GM12892 (cell line): ENCODE data around the gene PNLIPRP2.

Experiments used
- DNase-seq: peaks from one replicate; pipeline ENCODE4 v3.0.0; 2011; ENCODE audit not compliant: insufficient read length
- FAIRE-seq: peaks from 2 replicates; lab custom pipeline; 2011; peaks lifted over from hg19 to GRCh38; lab: Jason Lieb, UNC
- POLR2A ChIP-seq: IDR thresholded peaks from 2 replicates; pipeline ENCODE4 v1.6.1; 2011; ENCODE audit warnings: low read depth, low read length, control low read depth
- POLR2AphosphoS5 ChIP-seq: IDR thresholded peaks from 2 replicates; pipeline ENCODE4 v1.6.1; 2011; ENCODE audit warnings: low read depth, low read length, control low read depth
- TAF1 ChIP-seq: IDR thresholded peaks from 2 replicates; pipeline ENCODE4 v1.6.1; 2011; ENCODE audit warnings: low read depth, mild to moderate bottlenecking, control low read depth, low read length, borderline replicate concordance

The PNLIPRP2 gene

DNA sequence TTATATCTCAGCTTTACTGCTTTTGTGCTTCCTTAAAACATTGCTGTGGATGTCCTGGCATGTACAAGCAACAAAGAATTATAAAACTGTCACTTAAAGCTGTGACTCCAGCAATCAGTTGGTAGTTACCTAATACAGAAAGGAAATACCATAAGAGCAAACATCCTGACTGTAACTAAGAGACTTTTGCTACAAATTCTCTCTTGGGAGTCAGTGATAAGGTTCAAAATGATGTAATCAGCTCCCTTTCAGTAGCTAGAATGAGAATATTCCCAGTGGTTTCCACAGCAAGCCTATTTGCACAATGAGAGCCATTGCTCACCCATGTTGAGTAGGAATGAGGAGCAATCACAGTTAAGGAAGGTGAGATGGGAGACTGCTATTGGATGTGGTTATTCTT, 22.4 kb upstream of the PNLIPRP2 start:
- TF ChIP-seq TAF1 (no peak), POLR2AphosphoS5 (no peak), POLR2A (no peak)
- no peak for FAIRE-seq
- no peak for DNase-seq

DNA sequence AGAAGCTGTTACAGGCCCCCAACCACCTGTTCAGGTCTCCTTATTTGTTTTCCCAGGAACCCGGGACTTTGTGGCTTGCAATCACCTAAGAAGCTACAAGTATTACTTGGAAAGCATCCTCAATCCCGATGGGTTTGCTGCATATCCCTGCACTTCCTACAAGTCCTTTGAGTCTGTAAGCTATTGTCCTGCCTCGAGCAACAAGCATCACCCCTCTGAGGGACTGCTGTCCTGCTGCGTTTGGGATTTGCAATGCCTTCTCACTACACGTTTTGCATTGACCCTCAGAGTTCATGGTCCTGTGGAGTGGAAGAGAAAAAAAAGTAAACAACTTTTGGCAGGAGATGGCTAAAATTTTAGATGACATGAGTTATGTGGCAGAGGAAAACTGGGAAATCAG, 20.8 kb upstream of the PNLIPRP2 start:
- no peak for FAIRE-seq
- DNase-seq, result no peak
- no peak for TF ChIP-seq POLR2A
- TF ChIP-seq TAF1, result no peak
- no peak for TF ChIP-seq POLR2AphosphoS5

DNA sequence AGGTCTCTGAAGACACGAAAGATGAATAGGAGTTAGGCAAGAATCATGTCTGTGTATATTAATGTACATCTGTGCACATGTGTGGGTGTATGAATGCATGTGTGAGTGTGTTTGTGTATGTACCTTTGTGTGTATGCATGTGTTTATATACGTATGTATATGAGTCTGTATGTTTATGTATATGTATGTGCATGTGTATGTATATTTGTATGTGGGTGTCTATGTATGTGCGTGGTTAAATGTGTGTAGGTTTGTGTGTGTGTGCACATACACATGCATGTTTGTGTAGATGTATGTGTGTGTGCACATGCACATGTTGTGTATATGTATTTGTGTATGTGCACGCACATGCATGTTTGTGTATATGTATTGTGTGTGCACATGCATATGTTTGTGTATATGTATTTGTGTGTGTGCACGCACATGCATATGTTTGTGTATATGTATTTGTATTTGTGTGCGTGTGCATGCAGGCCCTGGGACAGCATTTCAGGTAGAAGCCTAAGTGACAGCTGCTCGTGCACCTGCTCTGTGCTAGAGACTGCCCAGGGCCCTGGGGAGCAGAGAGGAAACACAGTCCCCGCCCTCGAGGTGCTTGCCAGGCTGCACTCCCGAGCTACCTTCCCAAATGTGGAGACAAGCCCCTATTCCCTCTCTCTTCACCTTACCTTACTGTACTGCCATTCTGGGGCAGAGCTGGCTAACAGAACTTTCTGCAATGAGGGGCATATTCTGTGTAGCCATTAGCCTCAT, 17.9 kb upstream of the PNLIPRP2 start:
- DNase-seq (no peak), FAIRE-seq (no peak)
- TF ChIP-seq TAF1 (no peak), POLR2A (no peak), POLR2AphosphoS5 (no peak)

DNA sequence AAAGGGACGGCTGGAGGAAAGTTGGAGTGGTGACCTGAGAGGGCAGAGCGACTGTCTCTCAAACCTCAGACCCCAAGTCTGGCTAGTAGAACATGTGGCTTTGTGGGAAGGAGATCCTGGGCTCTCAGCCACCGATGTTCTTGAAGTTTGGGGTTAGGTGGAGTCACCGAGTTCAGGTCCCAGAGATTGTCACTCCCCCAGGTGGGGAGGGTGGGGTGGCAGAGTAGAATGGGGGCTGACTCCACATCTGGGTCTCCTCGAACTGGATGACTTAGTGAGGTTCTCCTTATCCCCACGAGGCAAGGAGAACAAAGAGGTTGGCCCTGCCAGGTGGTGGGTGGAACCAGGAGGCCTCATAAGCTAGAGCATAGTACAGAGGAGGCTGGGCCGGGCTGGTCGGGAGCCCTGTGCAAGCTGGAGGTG, 14.7 kb upstream of the PNLIPRP2 start:
- TF ChIP-seq POLR2A (no peak), TAF1 (no peak), POLR2AphosphoS5 (no peak)
- FAIRE-seq, result no peak
- DNase-seq, result no peak

DNA sequence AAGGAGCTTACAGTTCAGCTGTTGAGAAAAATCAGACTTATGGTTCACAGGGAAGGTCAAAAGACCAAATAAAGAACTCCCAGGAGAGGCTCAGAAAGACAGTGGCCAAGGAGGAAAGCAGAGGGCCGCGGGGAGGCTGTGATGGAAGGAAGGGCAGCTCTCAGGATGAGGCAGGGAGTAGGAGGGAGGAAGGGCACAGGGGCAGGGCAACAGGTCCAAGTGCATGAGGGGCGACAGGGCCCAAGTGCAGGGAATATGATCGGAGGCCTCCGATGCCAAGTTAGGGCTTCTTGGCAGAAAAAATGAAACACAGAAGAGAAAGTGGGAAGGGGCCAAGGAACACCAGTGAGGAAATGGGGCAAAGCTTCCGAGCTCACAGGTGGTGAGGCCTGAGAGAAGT, 13.4 kb upstream of the PNLIPRP2 start:
- DNase-seq, result no peak
- no peak for TF ChIP-seq POLR2A
- no peak for TF ChIP-seq POLR2AphosphoS5
- no peak for TF ChIP-seq TAF1
- FAIRE-seq, result no peak

DNA sequence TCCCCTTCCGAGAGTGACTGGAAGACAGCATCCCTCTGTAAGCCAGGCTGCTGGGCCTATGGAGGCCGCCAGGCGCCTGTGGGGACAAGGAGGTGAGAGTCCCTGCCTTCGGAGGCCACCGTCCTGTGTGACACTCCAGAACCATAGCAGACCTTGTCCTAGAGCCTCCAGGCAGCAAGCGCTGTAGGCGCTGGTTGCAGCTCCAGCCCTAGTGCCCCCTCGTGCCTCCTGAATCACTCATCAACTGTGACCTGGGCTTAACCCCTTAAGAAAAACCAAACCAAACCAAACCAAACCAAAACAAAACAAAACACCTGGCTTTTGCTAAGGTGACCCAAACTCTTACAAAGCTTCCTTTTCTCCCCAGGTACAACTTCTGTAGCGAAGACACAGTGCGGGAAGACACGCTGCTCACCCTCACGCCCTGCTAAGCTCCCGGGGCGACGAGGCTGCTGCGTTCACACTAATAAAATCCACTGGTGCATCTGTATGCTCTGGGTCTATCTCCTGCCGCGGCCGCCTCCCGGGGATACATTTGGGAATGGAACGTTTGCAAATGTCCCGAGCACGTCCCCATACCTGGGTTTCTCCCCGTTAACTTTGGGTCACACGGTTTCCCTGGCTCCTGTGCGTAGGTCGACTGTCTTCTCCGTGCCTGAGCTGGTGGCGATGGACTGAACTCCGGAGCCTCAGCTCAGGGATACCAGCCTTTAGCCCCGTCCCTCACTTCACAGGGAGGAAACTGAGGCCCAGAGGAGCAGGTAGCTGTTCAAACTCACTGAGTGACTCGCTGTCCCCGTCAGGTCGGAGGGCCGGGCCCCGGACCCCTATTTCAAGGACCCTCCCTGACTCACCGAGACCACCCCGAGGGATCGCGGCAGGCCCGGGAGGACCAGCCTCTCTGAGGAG, 11.8 kb upstream of the PNLIPRP2 start:
- no peak for FAIRE-seq
- DNase-seq, result no peak
- TF ChIP-seq TAF1, result no peak
- no peak for TF ChIP-seq POLR2AphosphoS5
- no peak for TF ChIP-seq POLR2A

DNA sequence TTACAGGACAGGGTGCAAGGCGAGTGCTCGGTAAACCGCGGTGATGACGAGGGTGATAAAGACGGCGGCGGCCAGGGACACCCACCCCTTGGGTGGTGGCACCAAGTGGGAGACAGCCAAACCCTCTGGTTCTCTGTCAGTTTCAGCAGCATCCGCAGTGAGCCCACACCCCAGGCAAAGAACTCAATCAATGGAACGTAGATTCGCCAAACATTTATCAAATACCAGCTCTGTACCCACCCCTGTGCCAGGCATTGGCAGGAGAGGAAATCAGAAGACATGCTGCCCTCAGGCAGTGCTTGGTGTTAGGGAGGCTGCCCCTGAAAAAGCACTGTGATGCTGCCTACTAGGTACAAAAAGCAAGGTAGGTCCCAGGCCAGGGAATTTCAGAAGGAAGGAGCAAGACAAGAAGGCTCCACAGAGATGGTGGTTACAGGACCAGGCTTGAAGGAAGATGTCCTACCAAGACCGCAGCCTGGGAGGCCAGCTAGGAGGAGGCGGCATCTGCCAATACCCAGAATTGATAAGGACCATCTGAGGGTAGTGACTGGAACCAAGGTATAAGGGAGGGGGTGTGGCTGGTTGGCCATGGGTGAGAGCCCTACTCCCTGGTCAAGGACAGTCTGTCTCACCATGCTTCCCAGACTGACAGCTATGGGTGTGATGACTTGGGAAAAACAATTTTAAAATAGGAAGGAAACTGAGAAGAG, 10.2 kb upstream of the PNLIPRP2 start:
- FAIRE-seq (no peak), DNase-seq (no peak)
- TF ChIP-seq POLR2A (no peak), TAF1 (no peak), POLR2AphosphoS5 (no peak)

DNA sequence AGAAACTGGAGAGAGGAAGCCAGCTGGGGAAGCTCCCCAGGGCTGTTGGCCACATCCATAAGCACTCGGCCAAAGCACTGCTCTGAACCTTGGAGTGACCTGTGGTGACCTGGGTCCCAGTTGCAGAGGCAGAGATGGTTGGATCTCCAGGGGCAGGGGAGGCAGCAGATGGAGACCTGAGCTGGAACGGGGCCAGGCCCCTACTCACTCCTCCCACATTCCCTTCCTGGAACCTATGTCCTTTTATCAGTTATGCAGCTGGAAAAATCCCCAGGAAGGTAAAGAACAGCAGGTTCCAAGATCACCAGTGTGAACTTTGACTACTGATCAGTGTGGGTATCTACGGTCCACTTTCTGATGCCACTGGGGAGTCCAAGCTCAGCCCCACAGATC, 9.6 kb upstream of the PNLIPRP2 start:
- no peak for TF ChIP-seq POLR2AphosphoS5
- FAIRE-seq (no peak), DNase-seq (no peak)

DNA sequence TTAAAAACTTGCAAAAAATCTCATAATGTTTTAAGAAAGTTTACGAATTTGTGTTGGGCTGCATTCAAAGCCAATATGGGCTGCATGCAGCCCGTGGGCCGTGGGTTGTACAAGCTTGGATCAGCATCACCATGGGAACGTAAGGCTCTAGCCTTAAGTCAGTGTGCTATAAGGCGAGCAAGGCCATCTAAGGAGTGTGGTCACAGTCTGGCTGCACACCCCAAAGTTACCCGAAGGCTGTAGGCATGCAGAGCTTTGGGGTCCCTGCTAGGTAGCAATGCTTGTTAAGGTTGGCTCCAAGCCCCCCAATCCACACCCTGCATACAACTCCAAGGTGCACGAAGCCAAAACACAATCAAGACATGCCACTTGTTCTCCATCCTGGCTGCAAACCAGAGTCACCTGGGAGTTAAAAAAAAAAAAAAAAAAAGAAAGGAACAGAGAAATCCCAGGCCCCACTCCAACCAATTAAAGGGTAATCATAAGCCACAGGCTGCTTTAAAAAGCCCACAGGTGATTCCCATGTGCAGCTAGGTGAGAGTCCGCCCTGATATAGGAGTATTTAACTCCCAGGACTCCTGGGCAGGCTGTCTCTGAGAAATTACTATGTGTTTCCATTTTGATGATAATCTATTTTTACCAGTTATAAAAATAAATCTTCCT, 8.5 kb upstream of the PNLIPRP2 start:
- TF ChIP-seq TAF1 (no peak), POLR2AphosphoS5 (no peak), POLR2A (no peak)
- FAIRE-seq (no peak), DNase-seq (no peak)

DNA sequence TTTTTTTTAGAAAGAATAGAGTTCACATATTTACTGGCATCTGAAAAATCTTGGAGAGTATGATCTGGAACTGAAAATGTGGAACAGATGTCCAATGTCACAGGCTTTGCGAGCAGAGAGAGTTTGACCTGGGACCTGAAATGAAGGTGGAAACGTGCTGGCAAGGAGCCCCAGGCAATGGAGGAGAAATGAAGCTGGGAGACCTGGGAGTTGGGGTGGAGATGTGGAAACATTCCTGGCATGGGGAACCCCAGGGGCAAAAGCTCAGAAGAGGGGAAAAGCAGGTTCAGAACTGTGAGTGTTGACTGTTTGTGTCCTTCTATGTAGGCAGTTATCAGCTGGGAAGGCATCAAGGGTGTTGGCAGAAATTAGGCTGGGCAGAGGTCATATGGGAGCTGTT, 7.3 kb upstream of the PNLIPRP2 start:
- DNase-seq, result no peak
- TF ChIP-seq TAF1 (no peak), POLR2AphosphoS5 (no peak), POLR2A (no peak)
- no peak for FAIRE-seq

DNA sequence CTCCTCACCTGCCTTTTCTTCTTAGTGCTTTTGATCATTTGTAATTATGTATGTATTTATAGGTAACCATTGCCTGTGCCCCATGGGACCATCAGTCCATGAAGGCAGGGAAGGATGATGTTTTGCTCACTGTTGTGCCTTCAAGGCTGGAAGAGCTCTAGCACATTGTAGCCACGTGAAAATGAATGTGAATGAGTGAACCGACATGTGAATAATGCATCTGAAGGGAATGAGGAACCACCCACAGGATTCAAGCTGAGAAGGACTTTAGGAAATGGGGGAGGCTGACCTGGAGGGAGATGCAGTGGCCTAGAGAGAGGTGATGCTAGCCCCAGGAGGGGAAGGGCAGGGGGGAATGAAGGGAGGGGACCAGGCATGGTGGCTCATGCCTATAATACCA, 6.0 kb upstream of the PNLIPRP2 start:
- DNase-seq (no peak), FAIRE-seq (no peak)
- no peak for TF ChIP-seq POLR2AphosphoS5
- no peak for TF ChIP-seq TAF1
- TF ChIP-seq POLR2A, result no peak
